LNCAP (cell line): ENCODE data around the gene OR2W1.

Source experiments
- CTCF ChIP-seq: fragments of 450-650 bp; IDR thresholded peaks from 2 replicates; pipeline ENCODE4 v1.5.1; 2017; ENCODE audit warnings: mild to moderate bottlenecking

OR2W1 gene

DNA sequence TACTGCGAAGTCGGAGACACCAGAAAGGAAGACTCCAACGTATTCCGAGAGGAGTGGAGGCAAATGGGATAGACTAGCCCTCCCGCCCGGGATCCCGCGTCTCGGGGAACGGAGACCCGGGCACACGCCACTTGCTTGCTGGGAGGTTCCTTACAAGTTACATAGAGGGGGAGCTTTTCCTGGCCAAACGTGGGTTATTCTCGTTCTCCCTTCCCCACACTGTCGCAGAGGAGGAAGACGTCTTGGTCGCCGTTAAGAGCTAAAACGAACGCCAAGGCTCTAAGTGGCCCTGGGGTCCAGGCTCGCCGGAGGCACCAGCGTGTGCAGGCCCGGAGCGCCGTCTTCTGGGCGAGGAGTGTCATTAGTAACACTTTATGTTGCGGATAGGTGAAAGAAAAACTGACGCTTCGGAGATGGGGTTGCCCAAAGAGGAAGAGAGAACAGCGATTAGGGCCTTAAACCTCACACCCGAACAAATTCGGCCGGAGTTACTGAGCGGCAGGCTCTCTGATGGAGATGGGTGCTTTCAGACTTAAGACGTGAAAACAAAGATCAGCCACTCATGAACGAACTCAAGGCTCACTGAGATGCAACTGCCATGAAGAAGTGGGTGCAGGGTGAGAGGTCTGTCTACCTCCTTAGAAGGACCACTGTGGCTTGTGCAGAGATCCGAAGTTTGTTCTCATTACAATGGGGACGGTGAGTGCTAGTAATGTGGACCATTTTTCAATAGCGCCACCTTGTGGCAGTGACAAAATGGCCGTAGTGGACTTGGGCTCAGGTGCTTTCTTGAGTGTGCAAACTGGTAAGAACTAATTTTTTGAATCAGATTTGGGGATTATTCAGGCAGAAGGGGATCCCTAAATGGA, 28.2 kb downstream of the OR2W1 start:
- peak; percentile 62 for TF ChIP-seq CTCF

DNA sequence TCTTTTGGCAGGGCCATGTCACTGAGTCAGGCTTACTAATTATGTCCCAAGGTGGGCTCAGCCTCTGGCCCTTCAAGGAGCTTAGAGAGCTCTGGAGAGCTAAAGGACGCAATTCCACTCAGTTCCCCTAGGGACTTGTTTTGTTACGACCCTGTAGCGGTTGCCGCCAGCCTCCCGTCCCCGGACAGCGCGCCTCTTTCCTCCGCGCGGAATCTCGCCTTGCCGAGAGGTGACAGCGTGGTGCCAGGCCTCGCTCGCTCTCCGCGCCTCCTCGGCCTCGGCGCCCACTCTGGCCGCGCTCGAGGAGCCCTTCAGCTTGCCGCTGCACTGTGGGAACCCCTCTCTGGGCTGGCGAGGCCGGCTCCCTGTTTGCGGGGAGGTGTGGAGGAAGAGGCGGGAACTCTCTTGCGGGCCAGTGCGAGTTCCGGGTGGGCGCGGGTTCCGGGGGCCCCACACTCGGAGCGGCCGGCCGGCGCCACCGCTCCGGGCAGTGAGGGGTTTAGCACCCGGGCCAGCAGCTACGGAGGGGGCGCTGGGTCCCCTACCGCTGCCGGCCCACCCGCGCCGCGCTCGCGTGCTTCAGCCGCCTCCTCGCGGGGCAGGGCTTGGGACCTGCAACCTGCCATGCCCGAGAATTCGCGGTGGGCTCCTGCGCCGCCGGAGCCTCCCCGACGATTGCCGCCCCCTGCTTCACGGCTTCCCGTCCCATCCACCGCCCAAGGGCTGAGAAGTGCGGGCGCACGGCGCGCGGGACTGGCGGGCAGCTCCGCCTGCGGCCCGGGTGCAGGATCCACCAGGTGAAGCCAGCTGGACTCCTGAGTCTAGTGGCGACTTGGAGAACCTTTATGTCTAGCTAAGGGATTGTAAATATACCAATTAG, 30.0 kb downstream of the OR2W1 start:
- no peak for TF ChIP-seq CTCF

DNA sequence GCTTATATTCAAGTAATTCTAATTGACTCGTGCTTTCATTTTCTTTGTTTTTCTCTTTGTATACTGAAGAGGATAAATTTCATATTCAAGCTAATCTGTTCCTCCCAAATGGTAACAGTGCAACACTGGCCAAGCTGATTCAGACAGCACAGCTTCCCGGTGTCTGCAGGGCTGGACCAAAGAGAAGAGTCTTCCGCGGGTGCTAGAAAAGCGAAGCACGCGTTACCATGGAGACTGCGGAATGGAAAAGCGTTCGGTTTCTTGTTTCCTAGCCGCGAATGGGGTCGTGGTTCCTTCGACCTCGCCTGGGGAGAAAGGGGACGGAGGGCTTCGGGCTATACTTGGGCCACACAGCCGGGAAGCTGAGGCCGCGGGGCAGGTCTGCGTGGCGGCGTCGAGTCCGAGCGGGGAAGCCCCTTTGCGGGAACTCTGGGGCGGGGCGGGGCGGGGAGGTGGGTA, 33.7 kb downstream of the OR2W1 start:
- no peak for TF ChIP-seq CTCF

GRCh38 chr6:29009358-29009757, 35.6 kb downstream of the OR2W1 start:
- TF ChIP-seq CTCF, result no peak

GRCh38 chr6:29008089-29008488, 36.9 kb downstream of the OR2W1 start:
- no peak for TF ChIP-seq CTCF

GRCh38 chr6:29005183-29005885, 39.6 kb downstream of the OR2W1 start, which contains the start of gene ZNF311:
TSS of gene ZNF311 (minus strand) at chr6:29005315. CDS start at chr6:29003954, 1,361 bp downstream.
- no peak for TF ChIP-seq CTCF

DNA sequence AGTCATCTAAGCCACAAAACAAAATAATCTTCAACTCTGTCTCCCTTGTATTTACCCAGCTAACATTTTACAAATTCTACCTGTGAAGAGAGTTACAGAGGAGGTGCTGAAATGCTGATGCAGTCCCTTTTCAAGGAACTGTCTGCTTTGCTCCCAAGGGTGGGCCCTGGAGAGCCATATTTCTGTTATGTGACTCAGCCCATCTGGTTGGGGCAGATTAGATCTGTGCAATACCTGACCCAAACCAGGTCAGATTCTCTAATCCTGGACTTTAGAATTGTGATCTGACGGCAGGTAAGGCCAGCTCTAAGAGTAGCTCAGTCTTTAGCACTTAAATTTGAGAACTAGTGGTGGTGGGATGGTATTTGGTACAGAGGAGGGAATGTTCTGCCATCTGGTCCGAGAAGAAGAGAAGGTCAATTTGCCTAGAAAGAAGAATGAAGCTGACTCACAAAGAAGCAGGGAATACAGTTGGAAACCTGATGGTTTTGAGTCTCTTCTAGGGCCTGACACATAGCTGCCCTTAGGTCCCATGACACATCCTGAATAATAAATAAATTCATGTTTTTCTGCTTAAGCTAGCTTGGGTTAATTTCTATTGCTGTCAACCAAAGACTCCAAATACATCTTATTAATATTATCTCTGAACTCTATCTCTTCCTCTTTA, 48.0 kb downstream of the OR2W1 start:
- no peak for TF ChIP-seq CTCF
